H9 (cell line): ENCODE data around the gene GPR183. TPM values are rescaled to one million over a fixed set of nuclear protein-coding genes. Genes with fewer than 3 reads are reported as not detected.

Experiments used
- DNase-seq: peaks from one replicate; pipeline ENCODE4 v3.0.0-alpha.2; 2017
- H2AFZ ChIP-seq: one replicate; pipeline ENCODE4 v1.6.1; 2013; ENCODE audit warnings: mild to moderate bottlenecking, low read length, control low read depth, moderate library complexity
- H2AK5ac ChIP-seq: 2 replicates; pipeline ENCODE4 v1.6.1; 2013; ENCODE audit warnings: low read length, control low read depth, mixed read lengths; ENCODE audit not compliant: insufficient read length
- H2BK120ac ChIP-seq: one replicate; pipeline ENCODE4 v1.6.1; 2013; ENCODE audit warnings: low read depth, mild to moderate bottlenecking, low read length, control low read depth, inconsistent platforms; ENCODE audit not compliant: poor library complexity, severe bottlenecking
- H2BK12ac ChIP-seq: 2 replicates; pipeline ENCODE4 v1.6.1; 2013; ENCODE audit warnings: low read length, control low read depth, mixed read lengths, low read depth; ENCODE audit not compliant: insufficient read length
- H2BK15ac ChIP-seq: 2 replicates; pipeline ENCODE4 v1.6.1; 2013; ENCODE audit warnings: low read depth, low read length, control low read depth
- H2BK20ac ChIP-seq: one replicate; pipeline ENCODE4 v1.6.1; 2013; ENCODE audit warnings: low read depth, mild to moderate bottlenecking, low read length, control low read depth, inconsistent platforms; ENCODE audit not compliant: poor library complexity, severe bottlenecking
- H2BK5ac ChIP-seq: 2 replicates; pipeline ENCODE4 v1.6.1; 2013; ENCODE audit warnings: low read length, control low read depth, mixed read lengths; ENCODE audit not compliant: insufficient read length
- H3K14ac ChIP-seq: 2 replicates; pipeline ENCODE4 v1.6.1; 2013; ENCODE audit warnings: low read length, control low read depth; ENCODE audit not compliant: insufficient read depth
- H3K18ac ChIP-seq: 2 replicates; pipeline ENCODE4 v1.6.1; 2013; ENCODE audit warnings: low read depth, mild to moderate bottlenecking, mixed read lengths, low read length, control low read depth; ENCODE audit not compliant: insufficient read length
- H3K23ac ChIP-seq: 2 replicates; pipeline ENCODE4 v1.6.1; 2013; ENCODE audit warnings: low read length, control low read depth, mixed read lengths, low read depth; ENCODE audit not compliant: insufficient read length
- H3K23me2 ChIP-seq: 2 replicates; pipeline ENCODE4 v1.6.1; 2013; ENCODE audit warnings: low read depth, mild to moderate bottlenecking, mixed read lengths, low read length, control low read depth; ENCODE audit not compliant: insufficient read length, poor library complexity, severe bottlenecking
- H3K27ac ChIP-seq: 2 replicates; pipeline ENCODE4 v1.5.1; 2013; ENCODE audit warnings: low read length, control low read depth, mixed read lengths, low read depth; ENCODE audit not compliant: insufficient read length
- H3K27me3 ChIP-seq: 2 replicates; pipeline ENCODE4 v1.6.1; 2013; ENCODE audit warnings: low read length, control low read depth, inconsistent platforms; ENCODE audit not compliant: insufficient read depth
- H3K4ac ChIP-seq: 2 replicates; pipeline ENCODE4 v1.6.1; 2013; ENCODE audit warnings: low read depth, mild to moderate bottlenecking, control low read depth, inconsistent platforms, low read length, moderate library complexity
- H3K4me1 ChIP-seq: 2 replicates; pipeline ENCODE4 v1.6.1; 2013; ENCODE audit warnings: low read length, control low read depth, inconsistent platforms; ENCODE audit not compliant: insufficient read depth
- H3K4me2 ChIP-seq: 2 replicates; pipeline ENCODE4 v1.6.1; 2013; ENCODE audit warnings: low read length, control low read depth, mixed read lengths; ENCODE audit not compliant: insufficient read length, insufficient read depth
- H3K56ac ChIP-seq: 2 replicates; pipeline ENCODE4 v1.6.1; 2013; ENCODE audit warnings: low read depth, mild to moderate bottlenecking, mixed read lengths, low read length, control low read depth; ENCODE audit not compliant: insufficient read length
- H3K79me1 ChIP-seq: 2 replicates; pipeline ENCODE4 v1.6.1; 2013; ENCODE audit warnings: low read depth, mild to moderate bottlenecking, moderate library complexity, low read length, control low read depth, inconsistent platforms; ENCODE audit not compliant: insufficient read depth, poor library complexity, severe bottlenecking
- H3K79me2 ChIP-seq: 2 replicates; pipeline ENCODE4 v1.6.1; 2013; ENCODE audit warnings: low read length, control low read depth, inconsistent platforms; ENCODE audit not compliant: insufficient read depth
- H3K9ac ChIP-seq: 2 replicates; pipeline ENCODE4 v1.6.1; 2013; ENCODE audit warnings: low read length, control low read depth, mixed read lengths; ENCODE audit not compliant: insufficient read length; ENCODE audit errors: extremely low read depth
- H3K9me3 ChIP-seq: one replicate; pipeline ENCODE4 v1.6.1; 2013; ENCODE audit warnings: low read depth, low read length, inconsistent platforms; ENCODE audit not compliant: control insufficient read depth
- H3T11ph ChIP-seq: one replicate; pipeline ENCODE4 v1.6.1; 2013; ENCODE audit warnings: mild to moderate bottlenecking, low read length, control low read depth, inconsistent platforms
- H4K20me1 ChIP-seq: one replicate; pipeline ENCODE4 v1.6.1; 2013; ENCODE audit not compliant: control insufficient read depth, insufficient read length, insufficient read depth
- H4K5ac ChIP-seq: 2 replicates; pipeline ENCODE4 v1.6.1; 2013; ENCODE audit warnings: low read depth, mild to moderate bottlenecking, mixed read lengths, low read length, control low read depth; ENCODE audit not compliant: insufficient read length
- H4K8ac ChIP-seq: replicated peaks from 2 replicates; pipeline ENCODE4 v1.6.1; 2013; ENCODE audit warnings: low read length, control low read depth, mixed read lengths, low read depth; ENCODE audit not compliant: insufficient read length
- H4K91ac ChIP-seq: 2 replicates; pipeline ENCODE4 v1.6.1; 2013; ENCODE audit warnings: low read depth, mild to moderate bottlenecking, moderate library complexity, mixed read lengths, low read length, control low read depth; ENCODE audit not compliant: insufficient read length
- H3K27ac Mint-ChIP-seq, 3 experiments: 2 replicates in 2 of 3; 3 replicates in 1 of 3; pipeline ENCODE4 v1.8.0; 2020 to 2021; ENCODE audit warnings: mixed read lengths in 3 of 3, mild to moderate bottlenecking in 1 of 3, moderate library complexity in 1 of 3
- H3K27me3 Mint-ChIP-seq: 2 replicates; pipeline ENCODE4 v1.8.0; 2021; ENCODE audit warnings: low read depth, mild to moderate bottlenecking, moderate library complexity, mixed read lengths
- H3K36me3 Mint-ChIP-seq, 3 experiments: 2 replicates in 2 of 3; 3 replicates in 1 of 3; pipeline ENCODE4 v1.8.0; 2020 to 2021; ENCODE audit warnings: low read depth in 3 of 3, mixed read lengths in 3 of 3; ENCODE audit not compliant: insufficient read depth in 1 of 3
- H3K4me1 Mint-ChIP-seq, 2 experiments: 2 replicates each; pipeline ENCODE4 v1.8.0; 2020; ENCODE audit warnings: mixed read lengths in 2 of 2
- H3K4me3 Mint-ChIP-seq, 2 experiments: 2 replicates in 1 of 2; 3 replicates in 1 of 2; pipeline ENCODE4 v1.8.0; 2020 to 2021; ENCODE audit warnings: mild to moderate bottlenecking in 2 of 2, mixed read lengths in 2 of 2, moderate library complexity in 1 of 2
- H3K9me3 Mint-ChIP-seq, 2 experiments: 2 replicates in 1 of 2; 3 replicates in 1 of 2; pipeline ENCODE4 v1.8.0; 2020; ENCODE audit warnings: mild to moderate bottlenecking in 2 of 2, mixed read lengths in 2 of 2, moderate library complexity in 1 of 2
- CTCF ChIP-seq: fragments of 200-600 bp; sonication (generic); conservative IDR thresholded peaks from 3 replicates; pipeline ENCODE4 v1.8.0; 2021; ENCODE audit warnings: antibody characterized with exemption, mild to moderate bottlenecking
- WGBS: extraction: QIAGEN DNeasy Blood & Tissue Kit; methylation state at CpG from one replicate; pipeline ENCODE4 v1.1.7; 2013; ENCODE audit warnings: missing lambda C conversion rate, low lambda C conversion rate, mixed read lengths; ENCODE audit not compliant: insufficient read length; ENCODE audit errors: extremely low coverage; 5-methylcytosine and 5-hydroxymethylcytosine counted together
- total RNA-seq: library from RNA; stranded (reverse); gene quantifications from 2 replicates; pipeline ENCODE4 v1.2.1, GENCODE V29; 2021

The GPR183 gene
- total RNA-seq, 1 experiment from 2014 or later: not detected

GRCh38 chr13:99335087-99335486 is 27.9 kb upstream of the GPR183 start:
- H3K4ac ChIP-seq: no peak overlapping the region
- H2BK15ac ChIP-seq: no peak overlapping the region
- H3K56ac ChIP-seq: no peak overlapping the region
- no peak overlapping the region for H3T11ph ChIP-seq
- no peak overlapping the region for H3K18ac ChIP-seq
- H4K5ac ChIP-seq: no peak overlapping the region
- H3K4me1 ChIP-seq: peaks cover 2% of the 10 kb centered on the region; the same call in 1 of the 2 replicates
- Mint-ChIP-seq H3K27me3 (no peaks in the 10 kb centered on the region), H3K4me1 (peaks cover 7 to 10% of the 10 kb centered on the region in 2 experiments), H3K4me3 (no peak overlapping the region), H3K36me3 (peaks cover 0 to 3% (median under 1%) of the 10 kb centered on the region in 3 experiments; a peak in 2 of 7 replicates), H3K9me3 (no peaks in the 10 kb centered on the region), H3K27ac (no peak overlapping the region)
- DNase-seq: no peak
- no peak overlapping the region for H2BK120ac ChIP-seq
- H3K9ac ChIP-seq: no peak overlapping the region
- no peaks in the 10 kb centered on the region for H3K79me2 ChIP-seq
- no CpG with 5 or more reads among the region's 2 CpGs for WGBS
- H2AK5ac ChIP-seq: no peak overlapping the region
- no peak overlapping the region for H4K8ac ChIP-seq
- no peak overlapping the region for H3K4me2 ChIP-seq
- no peak for TF ChIP-seq CTCF
- no peaks in the 10 kb centered on the region for H3K9me3 ChIP-seq
- H4K20me1 ChIP-seq: no peaks in the 10 kb centered on the region
- no peaks in the 10 kb centered on the region for H3K27me3 ChIP-seq
- H4K91ac ChIP-seq: no peak overlapping the region
- H3K27ac ChIP-seq: no peak overlapping the region
- H3K14ac ChIP-seq: no peak overlapping the region
- H2BK12ac ChIP-seq: no peak overlapping the region
- no peak overlapping the region for H3K23ac ChIP-seq
- no peaks in the 10 kb centered on the region for H3K23me2 ChIP-seq
- H2AFZ ChIP-seq: no peak overlapping the region
- H2BK20ac ChIP-seq: no peak overlapping the region
- H3K79me1 ChIP-seq: no peaks in the 10 kb centered on the region
- H2BK5ac ChIP-seq: no peak overlapping the region
